ENCODE data around the gene MLH3.

DNA sequence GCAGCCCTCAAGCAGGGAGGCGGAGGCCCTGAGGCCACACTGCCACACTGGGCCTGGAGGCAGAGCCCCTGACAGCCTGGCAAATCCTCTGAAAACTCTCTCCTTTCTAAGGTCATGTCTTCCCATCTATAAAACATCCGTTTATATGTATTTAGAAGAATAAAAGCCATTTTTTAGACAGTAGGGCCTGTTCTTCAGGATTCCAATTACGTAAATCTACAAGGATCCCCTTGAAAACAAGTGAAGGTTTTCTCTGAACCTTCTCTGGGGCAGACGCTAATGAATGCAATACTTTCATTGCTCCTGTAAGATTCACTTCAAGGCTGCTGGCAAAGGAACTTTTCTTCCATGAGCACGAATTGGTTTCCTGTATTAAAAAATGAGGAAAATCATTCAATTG, 35.8 kb downstream of the MLH3 start:
- TF ChIP-seq CTCF (IDR thresholded peaks at IDR 0.05) (no peak), POLR2A (IDR thresholded peaks at IDR 0.05) (no peak)
